Measurements from ENCODE around the gene MYT1. TPM values are rescaled to one million over a fixed set of nuclear protein-coding genes. Genes with fewer than 3 reads are reported as not detected.

Gene MYT1
- total RNA-seq, 2 donors from 2014 or later = 0.99 TPM; not detected in 1

- no peak for TF ChIP-seq CTCF (IDR thresholded peaks at IDR 0.05)
- no peak for TF ChIP-seq POLR2A (IDR thresholded peaks at IDR 0.05)
- Histone ChIP-seq H3K4me1 (no peaks in the 10 kb centered on the region), H3K27me3 (no peaks in the 10 kb centered on the region), H3K36me3 (replicated peaks in 1 of 2; ENCODE audit: insufficient read depth in 1 of 2, low read depth in 2 of 2) (peaks cover 0 to 3% of the 10 kb centered on the region in 2 donors), H3K9me3 (no peaks in the 10 kb centered on the region), H3K27ac (no peak overlapping the region), H3K4me3 (no peak overlapping the region)
- 89 to 97% methylated on average over 7 of the region's 7 CpGs for WGBS, 2 donors
- ATAC-seq (no peak), DNase-seq (no peak)
- intact Hi-C loops (cut with DNase I) = no loop called here
Measured at GRCh38 chr20:64276817-64277216, 112.6 kb downstream of the MYT1 start.

- intact Hi-C loops (cut with DNase I) = no loop called here
- no peaks in the 10 kb centered on the region for H3K27me3 ChIP-seq
- 66 to 77% methylated on average over 8 to 10 of the region's 10 CpGs for WGBS, 2 donors
- H3K4me3 ChIP-seq = no peak overlapping the region
- no peaks in the 10 kb centered on the region for H3K9me3 ChIP-seq
- TF ChIP-seq POLR2A (IDR thresholded peaks at IDR 0.05) (no peak), CTCF (IDR thresholded peaks at IDR 0.05) (no peak)
- no peaks in the 10 kb centered on the region for H3K4me1 ChIP-seq
- no peak for ATAC-seq
- H3K27ac ChIP-seq = no peak overlapping the region
- no peak for DNase-seq
- peaks cover 0 to 3% of the 10 kb centered on the region in 2 donors for H3K36me3 ChIP-seq (replicated peaks in 1 of 2; ENCODE audit: insufficient read depth in 1 of 2, low read depth in 2 of 2)
Measured at GRCh38 chr20:64277571-64278316, 113.5 kb downstream of the MYT1 start.

DNA sequence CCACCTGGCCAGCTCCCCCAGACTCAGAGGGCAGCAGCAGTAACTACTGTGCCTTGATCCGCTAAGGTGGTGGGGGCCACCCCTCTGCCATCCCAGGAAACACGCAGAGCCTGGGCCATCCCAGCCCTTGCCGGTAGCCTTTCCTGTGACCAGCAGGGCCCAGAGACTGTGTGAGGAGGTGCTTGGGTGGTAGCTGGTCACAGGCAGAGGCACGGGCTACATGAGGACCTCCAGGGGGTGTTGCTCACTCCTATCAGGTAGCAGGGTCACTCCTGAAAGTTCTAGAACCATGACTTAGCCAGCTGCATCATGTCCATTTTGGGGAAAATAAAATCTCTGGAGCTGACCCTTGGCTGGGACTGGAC, 114.0 kb downstream of the MYT1 start:
- H3K36me3 ChIP-seq (replicated peaks in 1 of 2; ENCODE audit: insufficient read depth in 1 of 2, low read depth in 2 of 2) = peaks cover 0 to 3% of the 10 kb centered on the region in 2 donors
- no peaks in the 10 kb centered on the region for H3K27me3 ChIP-seq
- ATAC-seq (no peak), DNase-seq (no peak)
- WGBS, 2 donors = 89% methylated on average over 4 of the region's 4 CpGs; no CpG with 5 or more reads in 1 of the 2 donors
- TF ChIP-seq CTCF (IDR thresholded peaks at IDR 0.05) (no peak), POLR2A (IDR thresholded peaks at IDR 0.05) (no peak)
- H3K27ac ChIP-seq = no peak overlapping the region
- no peak overlapping the region for H3K4me3 ChIP-seq
- no peaks in the 10 kb centered on the region for H3K9me3 ChIP-seq
- no peaks in the 10 kb centered on the region for H3K4me1 ChIP-seq
- intact Hi-C loops (cut with DNase I) = no loop called here

DNA sequence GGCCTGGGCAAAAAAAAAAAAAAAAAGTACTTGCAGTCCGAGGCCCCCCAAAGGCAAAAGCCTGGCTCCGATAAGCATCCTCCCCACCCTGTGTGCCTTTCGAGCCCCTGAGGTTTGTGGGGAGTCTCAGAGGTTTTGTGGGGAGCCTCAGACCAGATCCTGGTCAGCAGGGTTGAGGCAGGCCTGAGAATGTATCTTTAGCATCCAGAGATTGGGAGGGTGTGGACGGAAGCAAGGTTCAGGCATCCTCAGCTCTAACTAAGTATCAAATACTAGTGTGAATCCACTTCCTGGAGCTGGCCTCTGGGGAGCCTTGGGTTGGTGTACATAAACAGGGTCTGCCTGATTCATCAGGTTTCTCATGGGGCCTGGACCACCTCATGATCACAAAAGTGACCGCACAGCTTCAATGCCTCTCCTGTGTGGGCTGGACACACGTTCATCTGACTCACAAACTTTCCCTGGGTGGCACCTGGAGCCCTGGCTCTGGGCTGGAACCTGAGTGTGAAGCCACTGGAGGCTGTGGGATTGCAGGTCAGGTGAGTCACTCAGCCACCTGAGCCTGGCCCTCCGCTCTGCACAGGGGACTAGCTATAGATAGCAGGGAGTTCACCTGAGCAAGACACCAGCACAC, 115.7 kb downstream of the MYT1 start:
- no peak for ATAC-seq
- no peaks in the 10 kb centered on the region for H3K4me1 ChIP-seq

More for the DNA sequence above, 115.7 kb downstream of the MYT1 start:
- Histone ChIP-seq H3K27ac (no peak overlapping the region), H3K4me3 (no peak overlapping the region), H3K36me3 (replicated peaks in 1 of 2; ENCODE audit: insufficient read depth in 1 of 2, low read depth in 2 of 2) (no peaks in the 10 kb centered on the region), H3K9me3 (no peaks in the 10 kb centered on the region), H3K27me3 (no peaks in the 10 kb centered on the region)
- no peak for TF ChIP-seq POLR2A (IDR thresholded peaks at IDR 0.05)
- TF ChIP-seq CTCF (IDR thresholded peaks at IDR 0.05) = no peak
- DNase-seq = no peak
- intact Hi-C loops (cut with DNase I) = no loop called here
- 70 to 71% methylated on average over 6 to 7 of the region's 7 CpGs for WGBS, 2 donors
